T-helper 2 cell treated with Interferon-gamma antibody and Interleukin-4, amounts not matched to agents 5 μg/mL and 100 μg/mL, for 36 hours (primary cell): ENCODE results near the gene TMCO6.

Experiments
- DNase-seq: peaks from one replicate; pipeline ENCODE4 v3.0.0; 2021; ENCODE audit warnings: low spot score
- H3K27ac Mint-ChIP-seq: one replicate; pipeline ENCODE4 v1.8.0; 2021; ENCODE audit warnings: mild to moderate bottlenecking, mixed read lengths
- H3K27me3 Mint-ChIP-seq: one replicate; pipeline ENCODE4 v1.8.0; 2021; ENCODE audit warnings: low read depth, mixed read lengths
- H3K36me3 Mint-ChIP-seq: one replicate; pipeline ENCODE4 v1.8.0; 2021; ENCODE audit warnings: low read depth, mixed read lengths
- H3K4me1 Mint-ChIP-seq: one replicate; pipeline ENCODE4 v1.8.0; 2021; ENCODE audit warnings: low read depth, mixed read lengths
- H3K4me3 Mint-ChIP-seq: one replicate; pipeline ENCODE4 v1.8.0; 2022; ENCODE audit warnings: mild to moderate bottlenecking, moderate library complexity, mixed read lengths
- H3K9me3 Mint-ChIP-seq: one replicate; pipeline ENCODE4 v1.8.0; 2021; ENCODE audit warnings: mixed read lengths

Gene TMCO6

DNA sequence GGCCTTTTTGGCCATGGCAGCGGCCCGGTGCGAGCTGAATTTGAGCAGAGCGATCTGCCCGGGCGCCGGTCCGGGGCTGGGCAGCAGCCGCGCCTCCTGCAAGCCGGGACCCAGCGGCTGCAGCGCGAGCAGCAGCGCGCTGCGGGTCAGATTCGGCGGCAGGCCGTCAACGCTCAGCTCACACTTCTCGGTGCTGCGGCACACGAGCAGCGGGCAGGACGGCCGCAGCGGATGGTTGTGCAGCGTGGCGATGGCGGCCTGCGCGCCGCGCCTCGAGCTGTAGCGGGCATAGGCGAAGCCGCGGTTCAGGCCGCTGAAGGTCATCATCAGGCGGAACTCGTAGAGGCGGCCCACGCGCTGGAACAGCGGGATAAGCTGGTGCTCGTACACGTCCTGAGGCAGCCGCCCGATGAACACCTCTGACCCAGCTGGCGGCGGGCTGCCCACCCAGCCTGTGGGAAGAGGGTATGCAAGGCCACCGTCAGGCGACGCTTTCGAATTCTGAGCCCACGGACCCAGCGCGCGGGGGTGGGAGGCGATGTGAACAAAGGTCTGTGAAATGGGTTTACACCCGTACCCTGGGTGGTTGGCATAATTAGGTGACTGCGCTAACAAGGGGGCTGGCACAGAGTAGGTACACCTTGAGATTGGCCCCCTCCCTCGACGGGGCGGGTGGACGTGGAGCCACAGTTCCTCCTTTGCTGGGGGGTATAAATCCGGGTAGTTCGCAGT is 33.4 kb downstream of the TMCO6 start:
- DNase-seq = no peak
- H3K36me3 Mint-ChIP-seq = peaks cover 66% of the 10 kb centered on the region
- H3K27ac Mint-ChIP-seq = no peak overlapping the region
- H3K4me1 Mint-ChIP-seq = peaks cover 3% of the 10 kb centered on the region
- H3K9me3 Mint-ChIP-seq = no peaks in the 10 kb centered on the region
- no peak overlapping the region for H3K4me3 Mint-ChIP-seq
- no peaks in the 10 kb centered on the region for H3K27me3 Mint-ChIP-seq

DNA sequence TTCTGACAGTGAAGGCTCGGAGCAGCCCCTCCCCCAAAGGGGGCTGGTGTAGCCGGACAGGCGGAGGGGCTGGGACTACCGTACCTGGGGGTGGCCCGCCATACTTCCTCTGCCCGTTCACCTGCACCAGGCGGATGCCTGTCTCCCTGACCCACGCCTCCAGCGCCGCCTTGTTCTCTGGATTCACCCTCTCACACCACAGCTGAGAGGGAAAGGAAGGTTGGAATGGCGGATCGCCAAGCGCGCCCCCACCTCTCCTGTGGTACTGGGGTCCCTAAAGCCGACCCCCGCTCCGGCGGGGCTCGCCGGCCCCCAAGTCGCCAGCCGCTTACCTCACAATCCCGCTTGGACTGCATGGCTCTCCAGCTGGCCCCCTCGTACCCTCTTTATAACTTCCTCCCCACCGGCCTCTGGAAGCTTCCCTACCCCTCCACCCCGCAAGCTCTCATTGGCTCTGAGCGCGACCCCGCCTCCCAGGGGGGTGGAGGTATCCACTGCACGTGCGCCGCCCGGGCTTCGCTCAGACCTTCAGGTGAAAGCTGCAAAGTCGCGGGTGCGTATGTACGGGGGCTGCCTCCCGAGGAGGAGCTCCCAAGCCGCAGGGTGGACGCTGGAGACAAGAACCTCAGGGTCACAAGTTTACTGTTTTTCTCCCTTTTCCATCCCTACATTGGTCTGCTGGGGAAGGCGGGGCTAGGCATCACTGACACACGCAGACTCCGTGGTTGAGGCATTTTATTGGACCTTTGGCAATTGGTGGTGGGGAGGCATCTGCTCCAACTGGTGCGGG is 34.1 kb downstream of the TMCO6 start, which contains the start of gene DND1:
Gene DND1, minus strand, starts transcription at position 390 of the 790 bp plus-strand sequence. Its CDS starts 34 bp downstream, at position 356.
- no peak for DNase-seq
- H3K9me3 Mint-ChIP-seq = no peaks in the 10 kb centered on the region
- H3K27me3 Mint-ChIP-seq = no peaks in the 10 kb centered on the region
- peak within 1 kb of the TSS; percentile 35 for H3K27ac Mint-ChIP-seq
- H3K36me3 Mint-ChIP-seq = peaks cover 58% of the 10 kb centered on the region
- H3K4me1 Mint-ChIP-seq = no peaks in the 10 kb centered on the region
- H3K4me3 Mint-ChIP-seq = no peak within 1 kb of the TSS

GRCh38 chr5:140674211-140674610 is 35.0 kb downstream of the TMCO6 start:
- no peaks in the 10 kb centered on the region for H3K27me3 Mint-ChIP-seq
- no peaks in the 10 kb centered on the region for H3K4me1 Mint-ChIP-seq
- no peak overlapping the region for H3K4me3 Mint-ChIP-seq
- peak overlapping the region; percentile 35 for H3K27ac Mint-ChIP-seq
- H3K9me3 Mint-ChIP-seq = no peaks in the 10 kb centered on the region
- H3K36me3 Mint-ChIP-seq = peaks cover 51% of the 10 kb centered on the region
- DNase-seq = no peak

- Mint-ChIP-seq H3K36me3 (peaks cover 47% of the 10 kb centered on the region), H3K27ac (peak overlapping the region; percentile 53), H3K27me3 (no peaks in the 10 kb centered on the region), H3K9me3 (no peaks in the 10 kb centered on the region), H3K4me3 (no peak overlapping the region), H3K4me1 (no peaks in the 10 kb centered on the region)
- no peak for DNase-seq
These were observed 35.4 kb downstream of the TMCO6 start for GRCh38 chr5:140674629-140675028.

GRCh38 chr5:140677947-140678346 is 38.7 kb downstream of the TMCO6 start:
- Mint-ChIP-seq H3K9me3 (no peaks in the 10 kb centered on the region), H3K27ac (no peak overlapping the region), H3K27me3 (no peaks in the 10 kb centered on the region), H3K4me3 (no peak overlapping the region), H3K36me3 (peaks cover 43% of the 10 kb centered on the region), H3K4me1 (no peaks in the 10 kb centered on the region)
- DNase-seq = no peak

- Mint-ChIP-seq H3K9me3 (no peaks in the 10 kb centered on the region), H3K27ac (no peak overlapping the region), H3K36me3 (peaks cover 44% of the 10 kb centered on the region), H3K27me3 (no peaks in the 10 kb centered on the region), H3K4me3 (no peak overlapping the region), H3K4me1 (no peaks in the 10 kb centered on the region)
- no peak for DNase-seq
These were observed 39.7 kb downstream of the TMCO6 start for GRCh38 chr5:140678993-140679392.

DNA sequence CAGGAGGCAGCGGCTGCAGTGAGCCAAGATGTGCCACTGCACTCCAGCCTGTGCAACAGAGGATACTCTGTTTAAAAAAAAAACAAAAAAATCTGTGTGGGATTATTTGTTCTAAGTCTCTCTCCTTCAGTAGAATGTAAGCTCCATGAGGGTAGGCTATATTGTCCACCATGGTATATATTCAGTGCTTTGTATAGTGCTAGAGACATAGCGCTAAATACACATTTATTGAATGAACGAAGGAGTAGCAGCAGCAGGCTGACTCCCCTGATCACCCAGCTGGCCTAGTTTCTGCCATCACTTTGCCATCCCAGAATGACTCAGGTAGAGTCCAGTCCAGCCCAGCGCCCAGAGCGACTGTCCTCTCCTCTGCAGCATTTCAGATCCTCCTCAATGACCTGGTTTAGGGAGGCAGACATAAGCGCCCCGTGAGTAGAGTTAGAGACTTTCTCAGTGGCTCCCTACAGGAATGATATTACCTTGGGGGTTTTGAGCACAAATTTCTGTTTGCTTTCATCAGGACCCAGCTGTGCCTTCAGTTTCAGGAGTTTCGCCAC is 51.2 kb downstream of the TMCO6 start:
- Mint-ChIP-seq H3K4me1 (peaks cover 25% of the 10 kb centered on the region), H3K4me3 (peak overlapping the region; percentile 100), H3K27ac (peak overlapping the region; percentile 95), H3K9me3 (no peaks in the 10 kb centered on the region), H3K36me3 (peaks cover 36% of the 10 kb centered on the region), H3K27me3 (no peaks in the 10 kb centered on the region)
- no peak for DNase-seq

GRCh38 chr5:140690941-140691924 is 52.0 kb downstream of the TMCO6 start, which contains the start of the genes HARS1 and HARS2:
Gene HARS1 (minus strand): TSS chr5:140691370. CDS start chr5:140691304, 66 bp downstream.
Gene HARS2 (plus strand): TSS chr5:140691455. CDS start chr5:140691649, 194 bp downstream.
- peak; percentile 89 for DNase-seq
- Mint-ChIP-seq H3K9me3 (no peaks in the 10 kb centered on the region), H3K27ac (peak within 1 kb of the TSS; percentile 95), H3K27me3 (no peaks in the 10 kb centered on the region), H3K4me3 (peak within 1 kb of the TSS; percentile 100), H3K36me3 (peaks cover 43% of the 10 kb centered on the region), H3K4me1 (peaks cover 25% of the 10 kb centered on the region)

DNA sequence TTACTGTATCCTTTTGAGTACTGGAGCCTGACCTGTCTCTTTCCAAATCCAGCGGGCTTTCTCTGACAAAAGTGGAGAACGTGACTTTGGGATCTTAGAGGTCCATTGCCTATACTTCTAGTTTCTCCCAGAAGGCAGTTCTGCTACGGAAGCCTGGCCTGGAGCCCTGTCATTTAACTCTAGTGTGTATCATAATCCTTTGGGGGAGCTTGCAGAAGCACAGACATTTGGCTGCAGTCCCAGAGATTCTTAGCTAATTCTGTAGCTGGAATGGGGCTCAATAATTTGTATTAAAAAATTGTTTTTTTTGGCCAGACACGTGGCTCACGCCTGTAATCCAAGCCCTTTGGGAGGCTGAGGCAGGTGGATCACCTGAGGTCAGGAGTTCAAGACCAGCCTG is 55.0 kb downstream of the TMCO6 start:
- no peak for DNase-seq
- Mint-ChIP-seq H3K36me3 (peaks cover 56% of the 10 kb centered on the region), H3K9me3 (no peaks in the 10 kb centered on the region), H3K4me3 (no peak overlapping the region), H3K4me1 (peaks cover 19% of the 10 kb centered on the region), H3K27ac (no peak overlapping the region), H3K27me3 (no peaks in the 10 kb centered on the region)
